NCI-H510A treated with DMSO at 0.1 percent for 48 hours (cell line): ENCODE data around the gene GSTM5.
"Not testable (repeated sequence)": the region's sequence is repeated elsewhere in the genome, so short reads cannot be mapped to it uniquely, and the experiment has no call there.

Experiments used
- DNase-seq: peaks from one replicate; lab custom pipeline; 2025; lab: John Stamatoyannopoulos, UW

GSTM5 gene

GRCh38 chr1:109761227-109762038 is 49.4 kb downstream of the GSTM5 start:
- DNase-seq: no peak

DNA sequence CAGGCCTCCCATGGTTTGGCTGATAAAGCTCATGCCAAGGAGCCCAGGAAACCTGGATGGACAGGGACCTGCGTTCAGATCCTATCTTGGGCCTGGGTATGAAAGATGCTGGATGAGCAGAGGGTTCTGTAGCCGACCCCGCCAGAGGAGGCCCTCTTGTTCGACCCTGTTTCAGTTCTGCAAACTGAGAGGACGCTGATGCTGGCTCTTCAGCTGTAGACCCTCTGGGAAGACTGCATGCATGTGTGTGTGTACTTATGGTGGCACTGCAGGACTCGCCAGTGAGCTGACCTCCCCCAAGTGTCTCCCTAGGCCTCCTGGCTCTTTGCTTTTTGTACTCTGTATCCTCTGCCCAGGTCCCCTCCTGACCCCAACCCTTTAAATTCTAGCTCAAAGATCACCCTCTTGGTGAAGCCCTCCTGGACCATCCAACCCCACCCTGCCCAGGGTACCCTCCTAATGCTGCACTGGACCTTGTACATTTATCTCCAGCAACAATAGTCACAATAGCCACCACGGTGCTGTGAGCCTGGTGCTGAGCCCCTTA is 50.1 kb downstream of the GSTM5 start:
- no peak for DNase-seq

- no peak for DNase-seq
These were observed 51.0 kb downstream of the GSTM5 start for GRCh38 chr1:109762821-109763645.

GRCh38 chr1:109763646-109764415 is 51.8 kb downstream of the GSTM5 start, which contains the start of gene EPS8L3:
TSS of gene EPS8L3 (minus strand) at chr1:109763923. CDS start at chr1:109761749, 2,174 bp downstream.
- no peak for DNase-seq

- no peak for DNase-seq
These were observed 52.8 kb downstream of the GSTM5 start for GRCh38 chr1:109764561-109765482.

DNA sequence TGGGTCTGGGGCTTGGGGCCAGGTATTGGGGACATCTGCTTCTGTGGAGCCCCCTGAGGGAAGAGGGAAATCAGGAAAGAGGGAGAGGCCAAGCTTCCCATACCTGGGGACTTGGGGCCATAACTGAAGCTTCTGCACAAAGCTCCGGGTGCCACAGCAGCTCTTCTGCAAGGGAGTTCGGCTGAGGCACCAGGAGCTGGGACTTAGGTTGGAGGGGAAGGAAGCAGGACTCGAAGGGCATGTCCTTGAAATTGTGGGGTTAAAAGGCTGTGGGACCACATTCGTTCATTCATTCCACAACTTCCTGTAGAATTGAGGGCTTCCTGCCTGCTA is 53.4 kb downstream of the GSTM5 start:
- DNase-seq: no peak

DNA sequence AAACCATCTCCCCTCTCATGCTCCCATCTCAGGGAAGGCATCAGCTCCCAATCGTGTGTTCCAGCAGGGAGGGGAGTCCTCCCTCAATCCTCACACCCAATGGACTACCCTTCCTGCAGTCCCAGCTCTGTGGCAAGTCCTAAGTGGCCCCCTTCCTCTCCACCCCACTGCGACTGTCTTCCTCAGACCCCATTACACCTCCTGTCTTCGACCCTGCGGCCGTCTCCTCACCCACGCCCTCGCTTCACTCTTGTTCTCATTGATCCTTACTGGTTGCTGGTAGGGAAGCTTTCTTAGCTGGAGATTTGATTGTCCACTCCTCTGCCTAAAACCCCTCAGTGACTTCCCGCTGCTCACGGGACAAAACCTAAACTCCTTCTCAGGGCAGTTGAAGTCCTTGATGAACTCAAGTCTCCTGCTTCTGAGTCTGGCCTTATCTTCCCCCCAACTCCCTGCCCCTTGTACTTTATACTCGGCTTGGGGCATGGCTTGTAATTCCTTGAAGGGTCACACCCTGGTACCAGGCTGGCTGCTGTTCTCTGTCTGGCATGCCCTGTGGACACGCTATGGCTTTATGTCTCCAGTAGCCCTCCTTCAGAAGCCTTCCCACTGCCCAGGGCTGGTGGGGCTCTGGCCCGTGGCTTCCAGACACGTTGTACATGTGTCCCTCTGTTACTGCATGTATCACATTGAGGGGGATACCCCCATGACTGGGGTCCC is 54.0 kb downstream of the GSTM5 start:
- no peak for DNase-seq

DNA sequence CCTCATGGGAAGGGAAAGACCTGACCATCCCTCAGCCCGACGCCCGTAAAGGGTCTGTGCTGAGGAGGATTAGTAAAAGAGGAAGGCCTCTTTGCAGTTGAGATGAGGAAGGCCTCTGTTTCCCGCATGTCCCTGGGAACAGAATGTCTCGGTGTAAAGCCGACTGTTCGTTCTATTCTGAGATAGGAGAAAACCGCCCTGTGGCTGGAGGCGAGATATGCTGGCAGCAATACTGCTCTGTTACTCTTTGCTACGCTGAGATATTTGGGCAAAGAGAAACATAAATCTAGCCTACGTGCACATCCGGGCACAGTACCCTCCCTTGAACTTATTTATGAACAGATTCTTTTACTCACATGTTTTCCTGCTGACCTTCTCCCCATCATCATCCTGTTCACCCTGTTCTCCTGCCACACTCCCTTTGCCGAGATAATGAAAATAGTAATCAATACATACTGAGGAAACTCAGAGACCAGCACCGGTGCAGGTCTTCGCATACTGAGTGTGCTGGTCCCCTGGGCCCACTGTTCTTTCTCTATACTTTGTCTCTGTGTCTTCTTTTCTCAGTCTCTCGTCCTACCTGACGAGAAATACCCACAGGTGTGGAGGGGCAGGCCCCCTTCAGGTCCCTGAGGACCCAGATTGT is 55.1 kb downstream of the GSTM5 start:
- not testable (repeated sequence) for DNase-seq
